ENCODE measurements around the gene CDH13. TPM values are rescaled to one million over a fixed set of nuclear protein-coding genes. Genes with fewer than 3 reads are reported as not detected.

CDH13 gene
- total and polyA plus RNA-seq, 2 of the 8 experiments (the other 6 are each of a cell fraction or from before 2014, with no cell fraction given), result 2.3 to 2.4 TPM

DNA sequence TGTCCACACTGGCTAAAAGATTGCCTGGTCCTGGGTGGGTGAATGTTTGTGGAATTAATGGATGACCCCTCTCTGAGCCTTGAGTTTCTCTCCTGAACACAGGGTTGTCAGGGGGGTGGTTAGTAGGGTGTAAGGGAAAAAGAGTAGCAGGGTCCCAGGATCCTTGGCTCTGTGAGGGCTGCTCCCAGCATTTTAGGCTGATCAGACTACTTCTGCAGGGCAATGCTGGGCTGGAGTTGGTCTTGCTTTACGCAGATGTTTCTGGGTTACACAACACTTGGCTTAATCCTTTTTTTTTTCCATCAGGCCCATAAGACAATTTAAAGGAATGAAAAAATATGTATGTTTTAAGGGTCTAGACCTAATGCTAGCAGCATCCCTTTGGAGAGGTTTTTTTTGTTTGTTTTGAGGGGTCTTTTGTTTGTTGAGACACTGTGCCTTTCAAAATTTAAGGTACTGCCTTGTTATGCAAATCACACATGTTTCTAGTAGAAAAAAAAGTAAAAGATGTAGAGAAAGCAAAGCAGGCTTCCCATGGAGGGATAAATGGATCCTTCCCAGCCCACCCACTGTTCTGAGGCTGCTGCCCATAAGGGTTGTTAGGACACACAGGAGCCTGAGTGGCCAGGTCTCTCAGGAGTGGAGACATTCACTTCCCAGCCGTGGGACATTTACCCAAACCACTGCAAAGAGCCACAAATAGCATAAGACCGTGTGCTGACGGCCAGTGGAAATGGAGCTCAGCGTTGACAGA, 955.4 kb downstream of the CDH13 start:
- no peak overlapping the region; the same call in 1 of the 2 replicates for H2BK20ac ChIP-seq (ENCODE audit: low read length)
- DNase-seq (ENCODE audit: low read depth in 1 of 2, low spot score in 2 of 2) (no peak), FAIRE-seq (no peak)
- no peak overlapping the region for H2BK120ac ChIP-seq (replicated peaks; ENCODE audit: low read depth, low read length)
- H2AK5ac ChIP-seq (ENCODE audit: low read depth, low read length), result no peak overlapping the region
- H3K79me2 ChIP-seq (ENCODE audit: control insufficient read depth in 1 of 2, insufficient read depth in 2 of 2, low read length in 2 of 2), result no peaks in the 10 kb centered on the region
- H3K4ac ChIP-seq (replicated peaks; ENCODE audit: insufficient read length, low read depth, low read length), result no peak overlapping the region
- CTCF ChIA-PET (ENCODE audit: partially characterized antibody), result no interaction called here
- H3K9me3 ChIP-seq (ENCODE audit: insufficient read depth in 2 of 2, low read depth in 1 of 2, low read length in 1 of 2), result no peaks in the 10 kb centered on the region
- no peak overlapping the region for H2AFZ ChIP-seq (ENCODE audit: low read length)
- peak overlapping the region; percentile 24; the same call in 1 of the 2 replicates for H2BK5ac ChIP-seq (ENCODE audit: low read depth, low read length)
- H3K4me1 ChIP-seq (replicated peaks in 1 of 4; ENCODE audit: control insufficient read depth in 3 of 4, insufficient read depth in 4 of 4, low read length in 3 of 4), result peaks cover 0 to 8% (median 2%) of the 10 kb centered on the region in 4 experiments; a peak in 6 of 7 replicates
- POLR2A ChIA-PET (ENCODE audit: partially characterized antibody), result no interaction called here
- no peaks in the 10 kb centered on the region for H4K20me1 ChIP-seq (replicated peaks in 1 of 2; ENCODE audit: control insufficient read depth in 1 of 2, insufficient read depth in 2 of 2, low read length in 2 of 2)
- H2BK15ac ChIP-seq (ENCODE audit: low read length), result no peak overlapping the region
- H4K5ac ChIP-seq (ENCODE audit: insufficient read length, low read depth, low read length), result no peak overlapping the region
- H3K79me1 ChIP-seq (ENCODE audit: low read depth, low read length), result no peaks in the 10 kb centered on the region; the same call in 1 of the 2 replicates
- H3K27me3 ChIP-seq (replicated peaks in 1 of 4; ENCODE audit: control insufficient read depth in 3 of 4, extremely low read depth in 1 of 4, insufficient read depth in 3 of 4, low read length in 3 of 4), result no peaks in the 10 kb centered on the region
- TF ChIP-seq RXRA (IDR thresholded peaks at IDR 0.05; ENCODE audit: insufficient read depth, low read depth, low read length) (no peak), KDM4A (IDR thresholded peaks at IDR 0.05; ENCODE audit: low read depth, low read length, severe bottlenecking) (no peak), BACH1 (IDR thresholded peaks at IDR 0.05; ENCODE audit: low read length) (no peak), SIX5 (IDR thresholded peaks at IDR 0.05; ENCODE audit: low read depth, low read length) (no peak), CHD1 (IDR thresholded peaks at IDR 0.05; ENCODE audit: low read depth, low read length) (no peak), MAFK (IDR thresholded peaks at IDR 0.05; ENCODE audit: low read depth, low read length) (no peak), ZNF274 (IDR thresholded peaks at IDR 0.05; ENCODE audit: borderline replicate concordance, extremely low read depth, low read length) (no peak), CTBP2 (IDR thresholded peaks at IDR 0.05; ENCODE audit: borderline replicate concordance, insufficient read depth, insufficient read length, low read length) (no peak)
- WGBS, 2 experiments (ENCODE audit: extremely low coverage in 1 of 2, insufficient coverage in 1 of 2, insufficient read length in 1 of 2, insufficient replicate concordance in 2 of 2, low coverage in 1 of 2, low lambda C conversion rate in 2 of 2, missing lambda C conversion rate in 1 of 2), result 91% methylated on average over 5 of the region's 5 CpGs; no CpG with 5 or more reads in 1 of the 2 experiments
- H3K18ac ChIP-seq (ENCODE audit: extremely low read depth, low read length), result peak overlapping the region; percentile 27; the same call in 1 of the 2 replicates
- no peak overlapping the region for H3K9ac ChIP-seq (replicated peaks in 1 of 4; ENCODE audit: extremely low read depth in 1 of 4, low read depth in 3 of 4, low read length in 3 of 4)
- no peak overlapping the region for H4K8ac ChIP-seq (ENCODE audit: extremely low read depth, insufficient read depth, low read length)
- peak overlapping the region; percentile 20 for H4K91ac ChIP-seq (replicated peaks; ENCODE audit: insufficient read length, low read length)
- H3K56ac ChIP-seq (replicated peaks; ENCODE audit: insufficient read length, low read depth, low read length), result no peak overlapping the region
- peak overlapping the region; percentile 86; the same call in 1 of the 2 replicates for H2BK12ac ChIP-seq (ENCODE audit: low read depth, low read length)
- H3K27ac ChIP-seq (ENCODE audit: low read depth, low read length), result no peak overlapping the region
- no peak overlapping the region for H3K14ac ChIP-seq (ENCODE audit: insufficient read length)
- peak overlapping the region in 1 of 2 experiments; percentile 4; a peak in 1 of 4 replicates for H3K4me2 ChIP-seq (ENCODE audit: insufficient read depth in 1 of 2, low read depth in 2 of 2, low read length in 2 of 2)
- H3K23ac ChIP-seq (ENCODE audit: insufficient read length), result no peak overlapping the region
- no peak overlapping the region for H3K4me3 ChIP-seq (ENCODE audit: extremely low read depth in 1 of 4, insufficient read depth in 2 of 4, low read depth in 3 of 4, low read length in 4 of 4)
- H3K23me2 ChIP-seq (ENCODE audit: low read depth, low read length), result no peaks in the 10 kb centered on the region
- H3K36me3 ChIP-seq (ENCODE audit: control insufficient read depth in 2 of 4, insufficient read depth in 4 of 4, low read length in 3 of 4), result no peaks in the 10 kb centered on the region
